A549 (cell line): ENCODE data around the gene ACO1. TPM values are rescaled to one million over a fixed set of nuclear protein-coding genes. Genes with fewer than 3 reads are reported as not detected.

ENCODE experiments used
- ATAC-seq, 2 experiments: fragments of 200-7000 bp in 1 of 2; fragments of >200 bp in 1 of 2; cut with Nextera tagmentation in 1 of 2; cut with Tn5 transposase in 1 of 2; 3 replicates each; pipeline versions ENCODE4 v1.8.0 to v1.9.1; 2018 to 2020; ENCODE audit warnings: mild to moderate bottlenecking in 1 of 2, moderate library complexity in 1 of 2
- CTCF ChIA-PET: fragments of 300-600 bp; sonication (Branson Sonifier 250); formaldehyde crosslinking; extraction: SDS; loops from one replicate; lab custom pipeline; 2021; ENCODE audit warnings: antibody characterized with exemption, inconsistent platforms; lab: Yijun Ruan, JAX
- POLR2A ChIA-PET: fragments of 350-600 bp; formaldehyde crosslinking; extraction: SDS; loops from one replicate; lab custom pipeline; 2021; ENCODE audit warnings: antibody characterized with exemption, inconsistent platforms; lab: Yijun Ruan, JAX
- DNase-seq, 2 experiments: peaks; one replicate each; pipeline versions ENCODE4 v3.0.0 to v3.0.0-alpha.2; 2011 to 2016; ENCODE audit warnings: low read depth in 1 of 2, low spot score in 1 of 2
- FAIRE-seq: peaks from 2 replicates; lab custom pipeline; 2011; peaks lifted over from hg19 to GRCh38; lab: Jason Lieb, UNC
- H3K27ac ChIP-seq, 2 experiments: fragments of >200 bp; sonication (Bioruptor Twin); formaldehyde crosslinking; 3 replicates each; pipeline ENCODE4 v1.5.1; 2016 to 2017
- H3K4me1 ChIP-seq: fragments of >200 bp; sonication (Bioruptor Twin); formaldehyde crosslinking; 3 replicates; pipeline ENCODE4 v1.6.1; 2016
- H3K4me2 ChIP-seq: fragments of >200 bp; sonication (Bioruptor Twin); formaldehyde crosslinking; 3 replicates; pipeline ENCODE4 v1.6.1; 2016
- H3K4me3 ChIP-seq: fragments of >200 bp; sonication (Bioruptor Twin); formaldehyde crosslinking; 3 replicates; pipeline ENCODE4 v1.5.1; 2016
- H3K9me3 ChIP-seq: fragments of >200 bp; sonication (Bioruptor Twin); formaldehyde crosslinking; 3 replicates; pipeline ENCODE4 v1.6.1; 2016
- CBX2 ChIP-seq: fragments of 200-600 bp; sonication (generic); IDR thresholded peaks from 2 replicates; pipeline ENCODE4 v1.6.1; 2016; ENCODE audit warnings: low read depth, mild to moderate bottlenecking, borderline replicate concordance
- CEBPB ChIP-seq, 2 experiments: fragments of >200 bp in 1 of 2; sonication (Bioruptor Twin) in 1 of 2; formaldehyde crosslinking in 1 of 2; IDR thresholded peaks; 2 replicates each; pipeline ENCODE4 v1.6.1; 2012 to 2016
- EHMT2 ChIP-seq: fragments of 200-600 bp; sonication (generic); IDR thresholded peaks from 2 replicates; pipeline ENCODE4 v1.6.1; 2016; ENCODE audit warnings: antibody characterized with exemption, low read depth, mild to moderate bottlenecking, moderate library complexity
- HDAC2 ChIP-seq: fragments of 200-600 bp; sonication (generic); IDR thresholded peaks from 2 replicates; pipeline ENCODE4 v1.6.1; 2016
- HOXB13 ChIP-seq: fragments of 250-450 bp; sonication (Bioruptor Pico); IDR thresholded peaks from 2 replicates; pipeline ENCODE4 v1.5.0; 2020; ENCODE audit warnings: low read depth, mild to moderate bottlenecking, moderate library complexity
- KDM5A ChIP-seq: fragments of 200-600 bp; sonication (generic); IDR thresholded peaks from 2 replicates; pipeline ENCODE4 v1.6.1; 2016; ENCODE audit warnings: antibody characterized with exemption, mild to moderate bottlenecking
- MAFK ChIP-seq: fragments of 450-650 bp; IDR thresholded peaks from 2 replicates; pipeline ENCODE4 v1.6.1; 2014; ENCODE audit not compliant: partially characterized antibody
- MAZ ChIP-seq: fragments of 150-350 bp; IDR thresholded peaks from 2 replicates; pipeline ENCODE4 v1.6.1; 2014; ENCODE audit warnings: antibody characterized with exemption, low read depth, low read length, borderline replicate concordance
- MYC ChIP-seq: IDR thresholded peaks from 2 replicates; pipeline ENCODE4 v1.6.1; 2012; ENCODE audit warnings: mild to moderate bottlenecking, inconsistent platforms, low read length, improper control_type of control experiment, borderline replicate concordance
- NPAS2 ChIP-seq: fragments of 250-450 bp; sonication (Bioruptor Pico); IDR thresholded peaks from 2 replicates; pipeline ENCODE4 v1.8.0; 2022; ENCODE audit warnings: mild to moderate bottlenecking, moderate library complexity, borderline replicate concordance
- NR3C1 ChIP-seq: fragments of >200 bp; sonication (Bioruptor Twin); formaldehyde crosslinking; IDR thresholded peaks from 3 replicates; pipeline ENCODE4 v1.6.1; 2017
- PHF8 ChIP-seq: fragments of 200-600 bp; sonication (generic); IDR thresholded peaks from 2 replicates; pipeline ENCODE4 v1.6.1; 2016; ENCODE audit warnings: low read depth, mild to moderate bottlenecking, antibody characterized with exemption, moderate library complexity, borderline replicate concordance
- RFX5 ChIP-seq: fragments of 450-650 bp; IDR thresholded peaks from 2 replicates; pipeline ENCODE4 v1.7.1; 2014; ENCODE audit warnings: antibody characterized with exemption, mild to moderate bottlenecking, moderate library complexity
- RNF2 ChIP-seq: fragments of 200-600 bp; sonication (generic); IDR thresholded peaks from 2 replicates; pipeline ENCODE4 v1.6.1; 2016; ENCODE audit warnings: low read depth, mild to moderate bottlenecking, antibody characterized with exemption, moderate library complexity, borderline replicate concordance
- SMC3 ChIP-seq: fragments of >200 bp; sonication (Bioruptor Twin); formaldehyde crosslinking; IDR thresholded peaks from 3 replicates; pipeline ENCODE4 v1.6.1; 2018; ENCODE audit warnings: inconsistent platforms
- TP53 ChIP-seq: fragments of 250-450 bp; sonication (Bioruptor Pico); IDR thresholded peaks from 2 replicates; pipeline ENCODE4 v1.5.0; 2021; ENCODE audit warnings: mild to moderate bottlenecking, moderate library complexity
- ZSCAN20 ChIP-seq: fragments of 250-450 bp; sonication (Bioruptor Pico); IDR thresholded peaks from 2 replicates; pipeline ENCODE4 v1.8.0; 2022; ENCODE audit warnings: mild to moderate bottlenecking, moderate library complexity
- WGBS: methylation state at CpG from one replicate; pipeline ENCODE4 v1.1.6; 2017; ENCODE audit errors: missing lambda C conversion rate; 5-methylcytosine and 5-hydroxymethylcytosine counted together
- polyA plus RNA-seq, 4 experiments: library from polyadenylated mRNA; depleted of rRNA in 3 of 4; stranded (reverse); fragments of >200 nt; fragmentation: RNase III in 1 of 4; extraction: RNeasy Plus Mini Kit Qiagen cat#74134 plus additional on column Dnase treatment in 1 of 4; gene quantifications; 2 replicates in 3 of 4; 3 replicates in 1 of 4; pipeline ENCODE4 v1.2.3, GENCODE V29; 2011 to 2017
- TF ChIP-seq, protein P1 (sequence below): fragments of 450-650 bp; IDR thresholded peaks from 2 replicates; pipeline ENCODE4 v1.6.1; 2014; ENCODE audit warnings: antibody characterized with exemption
- TF ChIP-seq, protein P2 (sequence below): fragments of 200-600 bp; sonication (generic); IDR thresholded peaks from 2 replicates; pipeline ENCODE4 v1.6.1; 2016; ENCODE audit warnings: antibody characterized with exemption, mild to moderate bottlenecking, moderate library complexity
- TF ChIP-seq, protein P3 (sequence below): fragments of 250-450 bp; sonication (Bioruptor Pico); IDR thresholded peaks from 2 replicates; pipeline ENCODE4 v1.5.0; 2020; ENCODE audit warnings: low read depth, mild to moderate bottlenecking, moderate library complexity
- TF ChIP-seq, protein P4 (sequence below): IDR thresholded peaks from 2 replicates; pipeline ENCODE4 v1.6.1; 2012
- TF ChIP-seq, protein P5 (sequence below): IDR thresholded peaks from 2 replicates; pipeline ENCODE4 v1.6.1; 2012
- TF ChIP-seq, protein P6 (sequence below): IDR thresholded peaks from 2 replicates; pipeline ENCODE4 v1.6.1; 2012; ENCODE audit warnings: low read depth, borderline replicate concordance
- TF ChIP-seq, protein P7 (sequence below): fragments of >200 bp; sonication (Bioruptor Twin); formaldehyde crosslinking; IDR thresholded peaks from 2 replicates; pipeline ENCODE4 v1.6.1; 2016
- TF ChIP-seq, protein P8 (sequence below): fragments of >200 bp; sonication (Bioruptor Twin); formaldehyde crosslinking; IDR thresholded peaks from 3 replicates; pipeline ENCODE4 v1.6.1; 2016

The ACO1 gene
- polyA plus RNA-seq, 2 of the 4 experiments (the other 2 are of a cell fraction) = 32.2 to 41.0 TPM

DNA sequence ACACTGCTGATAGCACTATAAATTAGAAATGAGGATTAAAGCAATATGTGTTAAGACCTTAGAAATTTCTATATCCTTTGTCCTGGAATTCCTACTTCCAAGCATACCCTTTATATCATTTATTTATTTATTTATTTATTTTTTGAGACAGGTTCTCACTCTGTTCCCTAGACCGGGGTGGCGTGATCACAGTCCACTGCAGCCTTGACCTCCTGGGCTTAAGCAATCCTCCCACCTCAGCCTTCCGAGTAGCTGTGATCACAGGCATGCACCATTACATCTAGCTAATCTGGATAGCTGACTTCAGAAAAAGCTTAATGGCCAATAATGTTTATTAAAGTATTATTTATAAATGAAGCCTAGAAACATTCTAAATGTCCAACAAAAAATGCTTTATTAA lies 27.3 kb downstream of the ACO1 start:
- Histone ChIP-seq H3K9me3 (no peaks in the 10 kb centered on the region), H3K4me3 (no peak overlapping the region), H3K27ac (no peak overlapping the region), H3K4me2 (no peak overlapping the region), H3K4me1 (no peaks in the 10 kb centered on the region)
- ATAC-seq (no peak), DNase-seq (no peak), FAIRE-seq (no peak)
- WGBS = 91% methylated on average over 3 of the region's 3 CpGs
- TF ChIP-seq, protein P1, sequence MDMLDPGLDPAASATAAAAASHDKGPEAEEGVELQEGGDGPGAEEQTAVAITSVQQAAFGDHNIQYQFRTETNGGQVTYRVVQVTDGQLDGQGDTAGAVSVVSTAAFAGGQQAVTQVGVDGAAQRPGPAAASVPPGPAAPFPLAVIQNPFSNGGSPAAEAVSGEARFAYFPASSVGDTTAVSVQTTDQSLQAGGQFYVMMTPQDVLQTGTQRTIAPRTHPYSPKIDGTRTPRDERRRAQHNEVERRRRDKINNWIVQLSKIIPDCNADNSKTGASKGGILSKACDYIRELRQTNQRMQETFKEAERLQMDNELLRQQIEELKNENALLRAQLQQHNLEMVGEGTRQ = no peak
- TF ChIP-seq, protein P2, sequence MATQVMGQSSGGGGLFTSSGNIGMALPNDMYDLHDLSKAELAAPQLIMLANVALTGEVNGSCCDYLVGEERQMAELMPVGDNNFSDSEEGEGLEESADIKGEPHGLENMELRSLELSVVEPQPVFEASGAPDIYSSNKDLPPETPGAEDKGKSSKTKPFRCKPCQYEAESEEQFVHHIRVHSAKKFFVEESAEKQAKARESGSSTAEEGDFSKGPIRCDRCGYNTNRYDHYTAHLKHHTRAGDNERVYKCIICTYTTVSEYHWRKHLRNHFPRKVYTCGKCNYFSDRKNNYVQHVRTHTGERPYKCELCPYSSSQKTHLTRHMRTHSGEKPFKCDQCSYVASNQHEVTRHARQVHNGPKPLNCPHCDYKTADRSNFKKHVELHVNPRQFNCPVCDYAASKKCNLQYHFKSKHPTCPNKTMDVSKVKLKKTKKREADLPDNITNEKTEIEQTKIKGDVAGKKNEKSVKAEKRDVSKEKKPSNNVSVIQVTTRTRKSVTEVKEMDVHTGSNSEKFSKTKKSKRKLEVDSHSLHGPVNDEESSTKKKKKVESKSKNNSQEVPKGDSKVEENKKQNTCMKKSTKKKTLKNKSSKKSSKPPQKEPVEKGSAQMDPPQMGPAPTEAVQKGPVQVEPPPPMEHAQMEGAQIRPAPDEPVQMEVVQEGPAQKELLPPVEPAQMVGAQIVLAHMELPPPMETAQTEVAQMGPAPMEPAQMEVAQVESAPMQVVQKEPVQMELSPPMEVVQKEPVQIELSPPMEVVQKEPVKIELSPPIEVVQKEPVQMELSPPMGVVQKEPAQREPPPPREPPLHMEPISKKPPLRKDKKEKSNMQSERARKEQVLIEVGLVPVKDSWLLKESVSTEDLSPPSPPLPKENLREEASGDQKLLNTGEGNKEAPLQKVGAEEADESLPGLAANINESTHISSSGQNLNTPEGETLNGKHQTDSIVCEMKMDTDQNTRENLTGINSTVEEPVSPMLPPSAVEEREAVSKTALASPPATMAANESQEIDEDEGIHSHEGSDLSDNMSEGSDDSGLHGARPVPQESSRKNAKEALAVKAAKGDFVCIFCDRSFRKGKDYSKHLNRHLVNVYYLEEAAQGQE = no peak
- TF ChIP-seq CEBPB (IDR thresholded peaks at IDR 0.05) = no peak
- no peak for TF ChIP-seq KDM5A
- TF ChIP-seq HOXB13 = no peak
- TF ChIP-seq, protein P3, sequence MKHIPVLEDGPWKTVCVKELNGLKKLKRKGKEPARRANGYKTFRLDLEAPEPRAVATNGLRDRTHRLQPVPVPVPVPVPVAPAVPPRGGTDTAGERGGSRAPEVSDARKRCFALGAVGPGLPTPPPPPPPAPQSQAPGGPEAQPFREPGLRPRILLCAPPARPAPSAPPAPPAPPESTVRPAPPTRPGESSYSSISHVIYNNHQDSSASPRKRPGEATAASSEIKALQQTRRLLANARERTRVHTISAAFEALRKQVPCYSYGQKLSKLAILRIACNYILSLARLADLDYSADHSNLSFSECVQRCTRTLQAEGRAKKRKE = no peak
- TF ChIP-seq, protein P4, sequence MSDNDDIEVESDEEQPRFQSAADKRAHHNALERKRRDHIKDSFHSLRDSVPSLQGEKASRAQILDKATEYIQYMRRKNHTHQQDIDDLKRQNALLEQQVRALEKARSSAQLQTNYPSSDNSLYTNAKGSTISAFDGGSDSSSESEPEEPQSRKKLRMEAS = no peak
- TF ChIP-seq HDAC2 = no peak
- TF ChIP-seq MAZ = no peak
- TF ChIP-seq ZSCAN20 (CRISPR knock-in tag) = no peak
- TF ChIP-seq PHF8 = no peak
- TF ChIP-seq, protein P5, sequence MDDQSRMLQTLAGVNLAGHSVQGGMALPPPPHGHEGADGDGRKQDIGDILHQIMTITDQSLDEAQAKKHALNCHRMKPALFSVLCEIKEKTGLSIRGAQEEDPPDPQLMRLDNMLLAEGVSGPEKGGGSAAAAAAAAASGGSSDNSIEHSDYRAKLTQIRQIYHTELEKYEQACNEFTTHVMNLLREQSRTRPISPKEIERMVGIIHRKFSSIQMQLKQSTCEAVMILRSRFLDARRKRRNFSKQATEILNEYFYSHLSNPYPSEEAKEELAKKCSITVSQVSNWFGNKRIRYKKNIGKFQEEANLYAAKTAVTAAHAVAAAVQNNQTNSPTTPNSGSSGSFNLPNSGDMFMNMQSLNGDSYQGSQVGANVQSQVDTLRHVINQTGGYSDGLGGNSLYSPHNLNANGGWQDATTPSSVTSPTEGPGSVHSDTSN = no peak
- TF ChIP-seq RFX5 = no peak
- TF ChIP-seq MYC = no peak
- TF ChIP-seq CBX2 = no peak
- no peak for TF ChIP-seq SMC3
- POLR2A ChIA-PET = no interaction called here
- CTCF ChIA-PET = interaction anchor here (3.2 kb wide), 1 partner anchor 33 kb away, joined by 9 read pairs; no protein-coding TSS in a partner anchor

DNA sequence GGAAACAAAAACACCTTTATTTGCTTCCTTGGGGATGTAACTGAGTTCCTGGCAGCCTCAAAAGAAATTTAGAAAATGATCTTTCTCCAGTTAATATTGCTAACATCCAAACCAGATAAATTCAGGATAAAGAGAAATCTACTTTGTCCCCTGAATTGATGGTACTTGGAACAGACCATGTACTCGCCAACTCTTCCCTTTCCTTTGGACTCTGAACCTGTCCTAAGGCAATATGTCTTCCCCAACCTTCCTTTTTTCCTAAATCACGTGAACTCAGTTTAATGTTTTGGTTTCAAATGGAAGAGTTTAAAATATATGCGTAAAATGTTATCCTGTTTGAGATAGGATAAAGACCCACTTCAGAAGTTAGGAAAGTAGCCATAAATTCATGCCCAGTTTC lies 28.0 kb downstream of the ACO1 start:
- 89% methylated on average over 3 of the region's 3 CpGs for WGBS
- FAIRE-seq = no peak
- H3K4me1 ChIP-seq = no peaks in the 10 kb centered on the region
- H3K4me2 ChIP-seq = no peak overlapping the region
- CTCF ChIA-PET = interaction anchor here (0.6 to 3.2 kb wide), 5 partner anchors 9 to 611 kb away, joined by 3 to 9 read pairs (median 3); no protein-coding TSS in a partner anchor
- TF ChIP-seq TP53 (CRISPR knock-in tag) (no peak), RNF2 (no peak), MAFK (no peak), CBX2 (no peak), EHMT2 (no peak), NPAS2 (CRISPR knock-in tag) (no peak), NR3C1 (no peak)
- TF ChIP-seq, protein P6, sequence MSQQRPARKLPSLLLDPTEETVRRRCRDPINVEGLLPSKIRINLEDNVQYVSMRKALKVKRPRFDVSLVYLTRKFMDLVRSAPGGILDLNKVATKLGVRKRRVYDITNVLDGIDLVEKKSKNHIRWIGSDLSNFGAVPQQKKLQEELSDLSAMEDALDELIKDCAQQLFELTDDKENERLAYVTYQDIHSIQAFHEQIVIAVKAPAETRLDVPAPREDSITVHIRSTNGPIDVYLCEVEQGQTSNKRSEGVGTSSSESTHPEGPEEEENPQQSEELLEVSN = no peak
- TF ChIP-seq, protein P7, sequence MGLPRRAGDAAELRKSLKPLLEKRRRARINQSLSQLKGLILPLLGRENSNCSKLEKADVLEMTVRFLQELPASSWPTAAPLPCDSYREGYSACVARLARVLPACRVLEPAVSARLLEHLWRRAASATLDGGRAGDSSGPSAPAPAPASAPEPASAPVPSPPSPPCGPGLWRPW = no peak
- TF ChIP-seq, protein P8, sequence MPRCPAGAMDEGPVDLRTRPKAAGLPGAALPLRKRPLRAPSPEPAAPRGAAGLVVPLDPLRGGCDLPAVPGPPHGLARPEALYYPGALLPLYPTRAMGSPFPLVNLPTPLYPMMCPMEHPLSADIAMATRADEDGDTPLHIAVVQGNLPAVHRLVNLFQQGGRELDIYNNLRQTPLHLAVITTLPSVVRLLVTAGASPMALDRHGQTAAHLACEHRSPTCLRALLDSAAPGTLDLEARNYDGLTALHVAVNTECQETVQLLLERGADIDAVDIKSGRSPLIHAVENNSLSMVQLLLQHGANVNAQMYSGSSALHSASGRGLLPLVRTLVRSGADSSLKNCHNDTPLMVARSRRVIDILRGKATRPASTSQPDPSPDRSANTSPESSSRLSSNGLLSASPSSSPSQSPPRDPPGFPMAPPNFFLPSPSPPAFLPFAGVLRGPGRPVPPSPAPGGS = no peak
- TF ChIP-seq, all 56 proteins: peak for 0
- Histone ChIP-seq H3K4me3 (no peak overlapping the region), H3K9me3 (no peaks in the 10 kb centered on the region), H3K27ac (no peak overlapping the region)
- no peak for DNase-seq
- POLR2A ChIA-PET = no interaction called here
- ATAC-seq = no peak
